LNCaP clone FGC (cell line): ENCODE measurements around the gene HUWE1.

Experiments used
- DNase-seq: peaks from one replicate; pipeline ENCODE4 v3.0.0-alpha.2; 2011; ENCODE audit warnings: low read depth
- H3K4me3 ChIP-seq: 2 replicates; pipeline ENCODE4 v1.5.1; 2011; ENCODE audit warnings: mild to moderate bottlenecking, low read depth, low read length, control low read depth
- TF ChIP-seq, protein P1 (sequence below): IDR thresholded peaks from 2 replicates; pipeline ENCODE4 v1.5.1; 2012; ENCODE audit warnings: mild to moderate bottlenecking; ENCODE audit not compliant: control insufficient read depth, insufficient read depth; ENCODE audit errors: extremely low read depth

HUWE1 gene

DNA sequence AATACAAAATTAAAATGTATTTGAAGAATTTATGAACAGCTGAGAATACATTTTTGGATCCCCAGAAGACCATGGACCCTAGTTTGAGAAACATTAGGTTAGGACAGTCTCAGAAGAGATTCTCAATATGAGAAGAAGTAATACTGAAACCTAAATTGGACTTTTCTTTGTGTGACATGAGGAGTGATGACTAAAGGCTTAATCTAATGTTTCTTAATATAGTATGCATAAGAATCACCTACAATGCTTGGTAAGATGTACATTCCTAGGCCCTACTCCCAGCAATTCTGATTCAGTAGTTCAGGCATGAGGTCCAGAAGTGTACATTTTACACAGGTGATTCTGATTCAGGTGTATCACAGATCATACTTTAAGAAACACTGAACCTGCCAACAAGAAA lies 31.6 kb upstream of the HUWE1 start:
- DNase-seq, result no peak
- TF ChIP-seq, protein P1, sequence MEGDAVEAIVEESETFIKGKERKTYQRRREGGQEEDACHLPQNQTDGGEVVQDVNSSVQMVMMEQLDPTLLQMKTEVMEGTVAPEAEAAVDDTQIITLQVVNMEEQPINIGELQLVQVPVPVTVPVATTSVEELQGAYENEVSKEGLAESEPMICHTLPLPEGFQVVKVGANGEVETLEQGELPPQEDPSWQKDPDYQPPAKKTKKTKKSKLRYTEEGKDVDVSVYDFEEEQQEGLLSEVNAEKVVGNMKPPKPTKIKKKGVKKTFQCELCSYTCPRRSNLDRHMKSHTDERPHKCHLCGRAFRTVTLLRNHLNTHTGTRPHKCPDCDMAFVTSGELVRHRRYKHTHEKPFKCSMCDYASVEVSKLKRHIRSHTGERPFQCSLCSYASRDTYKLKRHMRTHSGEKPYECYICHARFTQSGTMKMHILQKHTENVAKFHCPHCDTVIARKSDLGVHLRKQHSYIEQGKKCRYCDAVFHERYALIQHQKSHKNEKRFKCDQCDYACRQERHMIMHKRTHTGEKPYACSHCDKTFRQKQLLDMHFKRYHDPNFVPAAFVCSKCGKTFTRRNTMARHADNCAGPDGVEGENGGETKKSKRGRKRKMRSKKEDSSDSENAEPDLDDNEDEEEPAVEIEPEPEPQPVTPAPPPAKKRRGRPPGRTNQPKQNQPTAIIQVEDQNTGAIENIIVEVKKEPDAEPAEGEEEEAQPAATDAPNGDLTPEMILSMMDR, result no peak
- H3K4me3 ChIP-seq, result no peak overlapping the region

DNA sequence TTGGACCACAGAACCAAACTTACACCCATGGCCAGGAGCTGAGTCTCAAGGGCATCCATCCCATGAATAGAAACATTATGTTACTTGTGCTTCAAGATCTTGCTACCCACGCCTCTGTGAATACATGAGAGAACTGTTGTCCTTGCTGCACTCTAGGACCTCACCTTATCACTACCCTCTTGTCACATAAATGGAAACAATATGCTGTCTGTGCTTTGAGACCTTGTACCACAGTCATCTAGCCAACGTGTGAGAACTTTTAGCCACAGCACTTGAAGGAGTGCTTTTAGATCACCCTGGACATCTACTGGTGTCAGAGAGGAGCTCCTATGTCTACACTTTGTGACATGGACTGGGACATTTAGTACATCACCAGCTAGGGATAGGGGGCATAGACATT lies 30.7 kb upstream of the HUWE1 start:
- no peak overlapping the region for H3K4me3 ChIP-seq
- DNase-seq, result no peak
- TF ChIP-seq, protein P1, result no peak

DNA sequence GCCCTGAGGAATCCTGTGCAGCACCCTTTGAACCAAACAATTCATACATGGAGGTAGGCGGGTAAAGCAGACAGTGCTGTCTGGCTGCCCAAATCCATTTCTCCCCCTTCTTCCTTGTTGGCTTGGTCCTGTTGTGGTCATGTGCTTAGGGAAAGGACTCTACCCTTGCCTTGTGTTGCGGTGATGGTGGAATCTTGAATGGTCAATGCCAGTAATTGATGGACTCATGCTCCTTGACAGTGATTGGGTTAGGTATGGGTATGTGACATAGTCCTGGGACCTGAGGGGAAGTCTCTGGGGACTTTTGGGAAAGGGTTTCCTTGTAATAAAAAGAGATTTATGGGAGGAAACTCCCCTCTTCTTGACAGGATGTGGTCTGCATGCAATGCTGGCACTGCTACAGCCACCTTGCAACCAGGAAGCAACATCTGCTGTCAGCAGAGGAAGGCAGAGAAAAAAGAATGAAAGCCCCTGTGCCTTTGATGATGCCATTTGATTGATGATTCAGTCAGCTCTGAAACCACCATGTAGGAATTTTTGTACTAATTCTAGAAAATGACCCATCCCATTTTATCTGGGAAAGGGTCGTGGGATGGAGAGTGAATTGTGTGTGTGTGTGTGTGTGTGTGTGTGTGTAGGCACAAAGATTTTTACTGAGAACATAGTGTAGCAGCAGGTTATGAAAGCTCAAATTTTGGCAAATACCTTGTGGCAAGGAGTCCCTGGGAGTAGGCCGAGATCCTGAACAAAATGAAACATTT lies 30.0 kb upstream of the HUWE1 start:
- H3K4me3 ChIP-seq, result no peak overlapping the region
- no peak for DNase-seq

DNA sequence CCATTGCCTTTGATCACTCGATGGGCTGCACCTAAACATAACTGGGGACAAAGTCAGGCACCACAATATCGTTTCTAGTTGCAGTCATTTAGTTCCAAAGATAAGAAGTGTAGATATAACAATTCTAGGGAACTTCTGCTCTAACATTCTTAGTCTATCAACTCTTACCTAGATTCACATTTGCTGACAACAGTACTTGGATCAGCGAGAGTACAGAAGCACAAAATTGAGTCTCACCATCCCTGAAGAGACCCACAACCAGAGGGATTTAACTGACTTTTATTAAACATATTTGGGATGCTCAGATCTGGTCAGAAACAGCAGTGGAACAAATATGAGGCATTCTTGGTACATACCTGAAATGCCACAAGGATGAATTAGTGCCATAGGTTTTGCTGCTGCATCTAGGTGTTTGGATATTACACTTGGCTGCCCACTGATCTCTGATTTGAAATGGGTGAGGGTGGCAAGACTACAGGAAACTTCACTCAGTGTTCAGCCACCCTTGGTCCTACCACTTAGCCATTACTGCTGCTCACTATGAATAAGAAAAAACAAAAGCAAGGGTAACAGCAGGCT lies 28.9 kb upstream of the HUWE1 start:
- no peak overlapping the region for H3K4me3 ChIP-seq
- TF ChIP-seq, protein P1, result no peak
- no peak for DNase-seq

More for the DNA sequence above, 30.0 kb upstream of the HUWE1 start:
- TF ChIP-seq, protein P1, result no peak

DNA sequence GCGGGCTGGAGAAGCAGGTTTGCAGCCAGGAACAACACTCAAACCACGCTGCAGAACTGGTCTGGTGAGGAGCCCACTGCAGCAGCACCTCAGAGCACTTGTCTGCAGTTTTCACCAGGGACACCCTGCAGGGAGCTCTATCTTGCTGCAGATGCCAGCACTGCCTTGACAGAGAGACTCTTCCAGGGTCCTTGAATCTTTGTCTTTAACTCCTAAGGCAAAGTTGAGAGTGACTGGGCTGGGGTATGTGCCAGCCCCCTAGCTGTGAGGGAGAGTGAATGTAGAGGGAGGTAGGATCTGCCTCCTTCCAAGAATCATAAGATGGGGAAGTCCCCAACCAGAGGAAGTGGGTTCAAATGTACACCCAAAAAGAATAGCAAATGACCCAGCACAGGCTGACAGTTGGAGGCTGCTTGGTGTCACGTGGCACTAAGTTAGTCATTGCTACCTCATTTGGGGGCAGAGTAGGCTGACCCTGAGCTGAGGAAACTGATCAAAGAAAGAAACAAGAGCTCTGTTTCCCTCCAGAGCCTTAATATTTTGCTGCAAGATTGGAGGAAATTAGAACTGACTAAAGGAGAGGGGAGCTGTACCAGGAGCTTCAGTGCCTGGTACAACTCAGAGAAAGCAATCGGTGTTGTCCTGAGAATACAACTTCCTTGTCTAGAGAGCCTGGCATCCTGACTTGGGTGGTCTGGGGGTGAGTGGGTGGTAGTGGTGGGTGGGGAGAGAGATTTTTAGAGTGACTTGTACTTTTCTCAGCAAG lies 28.2 kb upstream of the HUWE1 start:
- TF ChIP-seq, protein P1, result no peak
- DNase-seq, result peak; percentile 67
- H3K4me3 ChIP-seq, result no peak overlapping the region

DNA sequence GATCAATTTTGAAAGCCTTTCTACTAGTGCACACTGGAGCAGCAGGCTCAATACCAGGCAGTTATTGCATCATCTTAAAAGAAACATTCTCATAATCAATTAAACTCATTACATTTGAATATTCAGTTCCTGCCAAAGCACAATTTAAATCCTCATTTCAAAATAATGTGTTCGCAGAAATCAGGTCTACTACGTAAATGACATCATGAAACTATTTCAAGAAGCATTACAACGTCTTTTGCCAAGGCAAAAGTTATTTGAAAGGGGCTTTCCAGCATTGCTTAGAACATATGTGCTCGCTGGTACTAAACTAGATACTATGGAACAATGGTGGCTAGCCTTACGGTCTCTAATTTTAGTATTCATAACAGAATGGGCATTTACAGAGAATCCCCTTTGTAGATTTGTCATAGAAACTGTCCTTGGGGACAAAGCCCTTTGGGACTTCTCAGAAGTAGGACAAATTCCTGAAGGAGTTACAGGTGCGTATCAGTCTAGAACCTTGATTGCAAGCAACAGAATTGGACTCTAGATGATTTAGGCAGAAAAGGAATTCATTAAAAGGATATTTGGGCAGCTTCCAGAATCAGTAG lies 27.6 kb upstream of the HUWE1 start:
- TF ChIP-seq, protein P1, result no peak
- no peak overlapping the region for H3K4me3 ChIP-seq
- no peak for DNase-seq
